IPS-18a (cell line): Measurements from ENCODE around the gene ERBB3.
A peak's percentile ranks its signal among the peaks of the same experiment; 100 is the strongest.
"Not testable (repeated sequence)": the region's sequence is repeated elsewhere in the genome, so short reads cannot be mapped to it uniquely, and the experiment has no call there.

ENCODE experiments used
- H3K27ac ChIP-seq: one replicate; pipeline ENCODE4 v1.5.1; 2013; ENCODE audit warnings: low read length
- H3K27me3 ChIP-seq: one replicate; pipeline ENCODE4 v1.6.1; 2013; ENCODE audit warnings: mild to moderate bottlenecking, low read length; ENCODE audit not compliant: control insufficient read depth, insufficient read depth
- H3K36me3 ChIP-seq: one replicate; pipeline ENCODE4 v1.6.1; 2013; ENCODE audit warnings: low read depth, low read length; ENCODE audit not compliant: control insufficient read depth
- H3K4me1 ChIP-seq: one replicate; pipeline ENCODE4 v1.6.1; 2013; ENCODE audit warnings: low read depth, low read length; ENCODE audit not compliant: control insufficient read depth
- H3K4me3 ChIP-seq: one replicate; pipeline ENCODE4 v1.5.1; 2013; ENCODE audit warnings: low read length
- H3K9ac ChIP-seq: one replicate; pipeline ENCODE4 v1.6.1; 2013; ENCODE audit warnings: mild to moderate bottlenecking, low read length, moderate library complexity
- H3K9me3 ChIP-seq: one replicate; pipeline ENCODE4 v1.6.1; 2013; ENCODE audit warnings: low read depth, low read length; ENCODE audit not compliant: control insufficient read depth

The ERBB3 gene

GRCh38 chr12:56103066-56103711 is 23.2 kb downstream of the ERBB3 start:
- Histone ChIP-seq H3K9ac (peak overlapping the region; percentile 81), H3K4me1 (peaks cover 9% of the 10 kb centered on the region), H3K27me3 (no peaks in the 10 kb centered on the region), H3K27ac (no peak overlapping the region), H3K9me3 (no peaks in the 10 kb centered on the region), H3K36me3 (peaks cover 60% of the 10 kb centered on the region), H3K4me3 (peak overlapping the region; percentile 97)

DNA sequence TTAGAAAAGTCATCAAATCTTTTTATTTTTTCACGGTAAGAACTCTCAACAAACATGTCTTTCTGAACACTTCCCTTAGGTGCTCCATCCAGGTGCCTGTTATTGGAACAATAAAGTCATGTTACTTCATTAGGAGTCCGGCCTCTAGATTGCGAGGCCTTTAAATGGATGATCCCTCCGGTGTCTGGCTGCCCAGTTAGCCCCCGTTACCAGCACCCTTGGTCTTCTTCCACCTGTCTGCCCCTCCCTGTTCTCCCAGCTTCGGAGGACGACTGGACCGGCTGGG is 23.8 kb downstream of the ERBB3 start:
- H3K9ac ChIP-seq: peak overlapping the region; percentile 81
- no peaks in the 10 kb centered on the region for H3K27me3 ChIP-seq
- H3K4me3 ChIP-seq: peak overlapping the region; percentile 97
- no peaks in the 10 kb centered on the region for H3K9me3 ChIP-seq
- H3K27ac ChIP-seq: no peak overlapping the region
- H3K36me3 ChIP-seq: peaks cover 60% of the 10 kb centered on the region
- H3K4me1 ChIP-seq: peaks cover 9% of the 10 kb centered on the region

DNA sequence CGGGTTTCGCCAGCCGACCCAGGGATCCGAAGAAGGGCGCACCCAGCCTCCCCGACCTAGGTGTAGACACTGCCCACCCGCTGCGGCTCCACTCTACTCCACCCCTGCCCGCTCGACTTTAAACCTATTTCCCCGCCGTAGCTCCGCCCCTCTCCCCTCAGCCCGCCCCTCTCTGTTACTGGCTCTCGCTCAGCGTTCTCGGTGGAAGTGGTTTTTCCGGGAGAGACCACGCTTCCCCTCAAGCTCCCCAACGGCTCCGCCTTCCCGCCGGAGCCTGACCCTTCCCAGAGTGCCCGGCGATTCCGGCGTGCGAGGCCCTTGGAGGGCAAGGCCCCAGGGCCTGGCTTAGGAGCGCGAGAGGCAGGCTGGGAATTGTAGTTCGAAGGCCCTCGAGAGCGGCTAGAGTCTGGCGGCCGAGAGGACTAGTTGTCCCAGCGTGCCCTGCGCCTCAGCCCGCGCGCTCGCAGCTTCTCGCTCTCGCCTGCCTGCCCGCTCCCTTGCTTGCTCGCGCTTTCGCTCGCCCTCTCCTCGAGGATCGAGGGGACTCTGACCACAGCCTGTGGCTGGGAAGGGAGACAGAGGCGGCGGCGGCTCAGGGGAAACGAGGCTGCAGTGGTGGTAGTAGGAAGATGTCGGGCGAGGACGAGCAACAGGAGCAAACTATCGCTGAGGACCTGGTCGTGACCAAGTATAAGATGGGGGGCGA is 24.3 kb downstream of the ERBB3 start, which contains the start of gene PA2G4:
TSS of gene PA2G4 (plus strand) at position 451 of the 706 bp plus-strand sequence. CDS start at position 630, 179 bp downstream.
- Histone ChIP-seq H3K9ac (peak within 1 kb of the TSS; percentile 97), H3K4me1 (peaks cover 9% of the 10 kb centered on the region), H3K9me3 (no peaks in the 10 kb centered on the region), H3K27me3 (no peaks in the 10 kb centered on the region), H3K36me3 (peaks cover 61% of the 10 kb centered on the region), H3K4me3 (peak within 1 kb of the TSS; percentile 97), H3K27ac (peak within 1 kb of the TSS; percentile 91)

DNA sequence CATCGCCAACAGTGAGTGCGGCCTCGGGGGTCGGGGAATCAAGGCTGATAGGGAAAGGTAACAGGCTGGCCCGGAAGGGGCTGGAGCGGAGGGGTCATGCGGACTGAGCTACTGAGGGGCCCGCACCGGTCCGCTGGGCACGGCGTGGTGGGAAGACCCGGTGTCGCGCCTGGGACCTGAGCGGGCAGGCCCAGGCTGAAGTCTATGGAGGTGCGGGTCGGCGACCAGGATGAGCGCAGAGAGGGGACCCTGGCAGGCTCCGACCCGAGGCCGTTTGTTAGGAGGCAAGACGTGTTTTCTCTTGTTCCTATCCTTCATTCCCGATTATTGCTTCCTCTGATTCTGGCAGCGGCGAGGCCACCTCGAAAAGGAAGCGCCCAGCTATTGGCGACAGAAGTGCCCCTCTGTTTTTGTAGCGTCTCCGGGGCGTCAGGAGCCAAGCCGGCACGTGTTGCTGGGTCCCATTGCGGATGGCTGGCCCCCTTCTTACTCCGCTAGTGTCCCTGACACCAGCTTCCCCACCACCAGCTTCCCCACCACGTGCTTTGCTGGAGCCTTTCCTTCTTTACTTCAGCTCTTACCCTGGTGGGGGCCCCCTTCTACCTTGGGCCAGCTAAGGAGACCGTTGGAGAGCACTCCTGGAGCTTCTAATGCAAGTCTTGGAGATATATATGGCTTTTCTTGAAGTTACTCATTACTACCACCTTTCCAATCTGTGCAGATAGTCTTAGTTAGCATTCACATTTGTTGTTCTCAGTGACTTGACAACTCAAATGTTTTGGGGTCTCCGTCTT is 25.0 kb downstream of the ERBB3 start:
- Histone ChIP-seq H3K4me1 (peaks cover 9% of the 10 kb centered on the region), H3K36me3 (peaks cover 61% of the 10 kb centered on the region), H3K27me3 (no peaks in the 10 kb centered on the region), H3K9ac (peak overlapping the region; percentile 97), H3K9me3 (no peaks in the 10 kb centered on the region), H3K4me3 (peak overlapping the region; percentile 97), H3K27ac (peak overlapping the region; percentile 91)

GRCh38 chr12:56105609-56105902 is 25.6 kb downstream of the ERBB3 start:
- Histone ChIP-seq H3K4me1 (peaks cover 9% of the 10 kb centered on the region), H3K9ac (peak overlapping the region; percentile 97), H3K9me3 (no peaks in the 10 kb centered on the region), H3K4me3 (peak overlapping the region; percentile 97), H3K27me3 (no peaks in the 10 kb centered on the region), H3K27ac (no peak overlapping the region), H3K36me3 (peaks cover 63% of the 10 kb centered on the region)

- H3K27ac ChIP-seq: no peak overlapping the region
- no peaks in the 10 kb centered on the region for H3K27me3 ChIP-seq
- peaks cover 9% of the 10 kb centered on the region for H3K4me1 ChIP-seq
- no peaks in the 10 kb centered on the region for H3K9me3 ChIP-seq
- H3K9ac ChIP-seq: no peak overlapping the region
- peaks cover 64% of the 10 kb centered on the region for H3K36me3 ChIP-seq
- H3K4me3 ChIP-seq: no peak overlapping the region
Observed at GRCh38 chr12:56107242-56107641, 27.3 kb downstream of the ERBB3 start.

- Histone ChIP-seq H3K27me3 (no peaks in the 10 kb centered on the region), H3K27ac (no peak overlapping the region), H3K36me3 (peaks cover 79% of the 10 kb centered on the region), H3K4me1 (peaks cover 8% of the 10 kb centered on the region), H3K9me3 (no peaks in the 10 kb centered on the region), H3K4me3 (no peak overlapping the region), H3K9ac (no peak overlapping the region)
Observed at GRCh38 chr12:56110571-56110970, 30.6 kb downstream of the ERBB3 start.

DNA sequence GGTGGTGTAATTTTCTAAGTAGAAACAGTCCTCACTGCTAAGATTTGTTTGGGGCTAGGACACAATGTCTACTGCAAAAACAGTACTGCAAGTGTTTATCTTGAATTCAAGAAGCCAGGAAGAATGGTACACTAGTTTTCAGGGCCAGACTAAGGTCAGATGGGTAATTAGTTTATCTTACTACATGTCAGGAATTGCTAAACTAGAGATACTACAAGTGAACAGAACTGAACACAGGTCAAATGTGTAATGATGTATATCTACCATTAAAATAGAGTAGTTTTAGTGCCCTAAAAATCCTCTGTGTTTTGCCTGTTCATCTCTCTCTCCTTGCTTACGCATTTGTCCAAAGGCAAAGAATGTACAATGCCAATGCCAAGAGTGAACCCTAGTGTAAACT is 34.1 kb downstream of the ERBB3 start:
- Histone ChIP-seq H3K27ac (no peak overlapping the region), H3K9me3 (no peaks in the 10 kb centered on the region), H3K36me3 (peaks cover 59% of the 10 kb centered on the region), H3K27me3 (no peaks in the 10 kb centered on the region), H3K4me1 (peaks cover 6% of the 10 kb centered on the region), H3K4me3 (no peak overlapping the region), H3K9ac (no peak overlapping the region)

DNA sequence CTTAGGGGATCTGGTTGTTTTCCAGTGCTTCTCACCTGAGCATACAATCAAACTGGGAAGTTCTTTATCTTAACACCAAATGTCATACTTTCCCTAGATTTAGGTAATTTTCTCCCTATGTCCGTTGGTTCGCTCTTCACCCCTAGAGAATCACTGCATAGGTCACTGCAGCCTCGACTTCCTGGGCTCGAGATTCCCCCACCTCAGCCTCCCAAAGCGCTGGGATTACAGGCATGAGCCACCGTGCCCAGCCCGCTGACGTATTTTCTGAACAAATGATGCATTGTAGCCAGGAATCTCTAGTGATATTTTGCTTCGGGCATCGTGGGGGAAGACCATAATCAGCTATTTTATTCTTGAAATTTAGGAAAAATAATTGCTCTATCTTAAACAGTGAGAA is 35.4 kb downstream of the ERBB3 start:
- H3K27ac ChIP-seq: no peak overlapping the region
- peak overlapping the region; percentile 99 for H3K9ac ChIP-seq
- H3K27me3 ChIP-seq: no peaks in the 10 kb centered on the region
- H3K4me3 ChIP-seq: peak overlapping the region; percentile 100
- H3K4me1 ChIP-seq: peaks cover 14% of the 10 kb centered on the region
- H3K9me3 ChIP-seq: no peaks in the 10 kb centered on the region
- H3K36me3 ChIP-seq: peaks cover 47% of the 10 kb centered on the region

- Histone ChIP-seq H3K4me1 (peaks cover 14% of the 10 kb centered on the region), H3K9me3 (no peaks in the 10 kb centered on the region), H3K9ac (peak within 1 kb of the TSS; percentile 99), H3K36me3 (peaks cover 46% of the 10 kb centered on the region), H3K27ac (peak within 1 kb of the TSS; percentile 99), H3K4me3 (peak within 1 kb of the TSS; percentile 100), H3K27me3 (no peaks in the 10 kb centered on the region)
Observed at GRCh38 chr12:56116267-56117081, 36.5 kb downstream of the ERBB3 start, which contains the start of gene RPL41. Gene RPL41, plus strand, starts transcription at chr12:56116633.

GRCh38 chr12:56117082-56117706 is 37.2 kb downstream of the ERBB3 start:
- peaks cover 14% of the 10 kb centered on the region for H3K4me1 ChIP-seq
- not testable (repeated sequence) for H3K27me3 ChIP-seq, H3K9me3 ChIP-seq
- peak overlapping the region; percentile 99 for H3K27ac ChIP-seq
- H3K36me3 ChIP-seq: peaks cover 40% of the 10 kb centered on the region
- H3K4me3 ChIP-seq: peak overlapping the region; percentile 100
- peak overlapping the region; percentile 99 for H3K9ac ChIP-seq
